GM23338 (cell line): ENCODE measurements around the gene POLA2. TPM values are rescaled to one million over a fixed set of nuclear protein-coding genes. Genes with fewer than 3 reads are reported as not detected.

Source experiments
- ATAC-seq: fragments of 200-7000 bp; cut with Tn5 transposase; 3 replicates; pipeline ENCODE4 v1.9.1; 2020
- DNase-seq: peaks from one replicate; pipeline ENCODE4 v3.0.0-alpha.2; 2015; ENCODE audit warnings: low spot score
- H2AFZ ChIP-seq: fragments of 200-600 bp; sonication (generic); 2 replicates; pipeline ENCODE4 v1.8.0; 2016; ENCODE audit warnings: antibody characterized with exemption, mild to moderate bottlenecking, moderate library complexity
- H3F3A ChIP-seq: fragments of 200-600 bp; sonication (generic); replicated peaks from 2 replicates; pipeline ENCODE4 v1.8.0; 2017; ENCODE audit warnings: antibody characterized with exemption, mixed run types, low read depth
- H3K27ac ChIP-seq: fragments of 200-600 bp; sonication (generic); 2 replicates; pipeline ENCODE4 v1.6.1; 2016; ENCODE audit warnings: low read depth
- H3K27me3 ChIP-seq: fragments of 200-600 bp; sonication (generic); 2 replicates; pipeline ENCODE4 v1.8.0; 2016; ENCODE audit warnings: mild to moderate bottlenecking, mixed run types, moderate library complexity; ENCODE audit not compliant: insufficient read depth
- H3K36me3 ChIP-seq: fragments of 200-600 bp; sonication (generic); 2 replicates; pipeline ENCODE4 v1.8.0; 2016; ENCODE audit warnings: mild to moderate bottlenecking; ENCODE audit not compliant: insufficient read depth
- H3K4me1 ChIP-seq: fragments of 200-600 bp; sonication (generic); 2 replicates; pipeline ENCODE4 v1.8.0; 2016; ENCODE audit warnings: mild to moderate bottlenecking, moderate library complexity; ENCODE audit not compliant: insufficient read depth
- H3K4me2 ChIP-seq: fragments of 200-600 bp; sonication (generic); 2 replicates; pipeline ENCODE4 v1.7.1; 2017; ENCODE audit warnings: mixed run types
- H3K4me3 ChIP-seq: fragments of 200-600 bp; sonication (generic); 2 replicates; pipeline ENCODE4 v1.6.1; 2016; ENCODE audit warnings: mixed run types
- H3K79me2 ChIP-seq: fragments of 200-600 bp; sonication (generic); replicated peaks from 2 replicates; pipeline ENCODE4 v1.8.0; 2017; ENCODE audit warnings: mild to moderate bottlenecking; ENCODE audit not compliant: insufficient read depth
- H3K9me2 ChIP-seq: fragments of 200-600 bp; sonication (generic); 2 replicates; pipeline ENCODE4 v1.8.0; 2017; ENCODE audit not compliant: insufficient read depth
- H4K20me1 ChIP-seq: fragments of 200-600 bp; sonication (generic); replicated peaks from 2 replicates; pipeline ENCODE4 v1.8.0; 2017; ENCODE audit warnings: mild to moderate bottlenecking; ENCODE audit not compliant: insufficient read depth
- H3K27ac Mint-ChIP-seq: 2 replicates; pipeline ENCODE4 v1.8.0; 2020; ENCODE audit warnings: inconsistent platforms, mild to moderate bottlenecking, moderate library complexity, mixed read lengths
- H3K27me3 Mint-ChIP-seq: 3 replicates; pipeline ENCODE4 v1.8.0; 2022; ENCODE audit warnings: low read depth, mild to moderate bottlenecking, moderate library complexity, mixed read lengths, inconsistent platforms; ENCODE audit not compliant: insufficient read depth, poor library complexity
- H3K36me3 Mint-ChIP-seq: 3 replicates; pipeline ENCODE4 v1.8.0; 2021; ENCODE audit warnings: low read depth, mild to moderate bottlenecking, inconsistent platforms, moderate library complexity, mixed read lengths
- H3K4me1 Mint-ChIP-seq: 3 replicates; pipeline ENCODE4 v1.8.0; 2020; ENCODE audit warnings: mild to moderate bottlenecking, inconsistent platforms, mixed read lengths
- H3K4me3 Mint-ChIP-seq: 3 replicates; pipeline ENCODE4 v1.8.0; 2021; ENCODE audit warnings: moderate library complexity, mild to moderate bottlenecking, inconsistent platforms, mixed read lengths
- H3K9me3 Mint-ChIP-seq: 3 replicates; pipeline ENCODE4 v1.8.0; 2020; ENCODE audit warnings: moderate library complexity, mild to moderate bottlenecking, inconsistent platforms, mixed read lengths
- CREB1 ChIP-seq: fragments of 250-450 bp; sonication (Bioruptor Pico); IDR thresholded peaks from 2 replicates; pipeline ENCODE4 v1.5.0; 2020; ENCODE audit warnings: low read depth, mild to moderate bottlenecking, moderate library complexity
- CTCF ChIP-seq, 2 experiments: fragments of 200-600 bp in 1 of 2; sonication (generic) in 1 of 2; conservative IDR thresholded peaks; 2 replicates each; pipeline versions ENCODE4 v1.5.1 to v1.6.1; 2016 to 2017; ENCODE audit warnings: antibody characterized with exemption in 2 of 2, low read depth in 2 of 2, mild to moderate bottlenecking in 2 of 2, moderate library complexity in 1 of 2
- ETS1 ChIP-seq: IDR thresholded peaks from 2 replicates; pipeline ENCODE4 v1.6.1; 2016; ENCODE audit warnings: antibody characterized with exemption
- EZH2 ChIP-seq: fragments of 200-600 bp; sonication (generic); IDR thresholded peaks from one replicate; pipeline ENCODE4 v1.8.0; 2017; ENCODE audit warnings: antibody characterized with exemption, mild to moderate bottlenecking, low read depth; ENCODE audit not compliant: unreplicated experiment
- EZH2phosphoT487 ChIP-seq: fragments of 200-600 bp; sonication (generic); IDR thresholded peaks from one replicate; pipeline ENCODE4 v1.8.1; 2018; ENCODE audit warnings: antibody characterized with exemption; ENCODE audit not compliant: unreplicated experiment
- JUNB ChIP-seq: IDR thresholded peaks from one replicate; pipeline ENCODE4 v1.6.1; 2016; ENCODE audit warnings: antibody characterized with exemption; ENCODE audit not compliant: unreplicated experiment
- NANOG ChIP-seq: IDR thresholded peaks from 2 replicates; pipeline ENCODE4 v1.6.1; 2016; ENCODE audit warnings: antibody characterized with exemption, borderline replicate concordance
- POLR2AphosphoS5 ChIP-seq: IDR thresholded peaks from 2 replicates; pipeline ENCODE4 v1.6.1; 2016; ENCODE audit warnings: antibody characterized with exemption, low read depth
- REST ChIP-seq: IDR thresholded peaks from one replicate; pipeline ENCODE4 v1.6.1; 2018; ENCODE audit warnings: antibody characterized with exemption; ENCODE audit not compliant: unreplicated experiment
- STAT1 ChIP-seq: IDR thresholded peaks from one replicate; pipeline ENCODE4 v1.6.1; 2016; ENCODE audit warnings: antibody characterized with exemption; ENCODE audit not compliant: unreplicated experiment
- ZNF114 ChIP-seq: fragments of 250-450 bp; sonication (Bioruptor Pico); IDR thresholded peaks from 2 replicates; pipeline ENCODE4 v1.5.0; 2020; ENCODE audit warnings: mild to moderate bottlenecking, moderate library complexity
- ZNF331 ChIP-seq: fragments of 250-450 bp; sonication (Bioruptor Pico); IDR thresholded peaks from 2 replicates; pipeline ENCODE4 v1.5.0; 2020; ENCODE audit warnings: low read depth, mild to moderate bottlenecking, moderate library complexity
- ZNF462 ChIP-seq: fragments of 250-450 bp; sonication (Bioruptor Pico); IDR thresholded peaks from 2 replicates; pipeline ENCODE4 v1.5.0; 2020; ENCODE audit warnings: mild to moderate bottlenecking, moderate library complexity
- polyA plus RNA-seq: library from polyadenylated mRNA; unstranded; fragments of >200 nt; fragmentation: Nextera tagmentation; extraction: Ambion mirVana; gene quantifications from 2 replicates; pipeline ENCODE4 v1.2.1, GENCODE V29; 2016
- total RNA-seq: library from RNA; depleted of rRNA; stranded (reverse); fragments of >200 nt; shearing (Covaris generic); gene quantifications from 2 replicates; pipeline ENCODE4 v1.2.3, GENCODE V29; 2014

Gene POLA2
- total and polyA plus RNA-seq, 2 experiments from 2014 or later = 22.5 to 30.4 TPM

- Mint-ChIP-seq H3K27me3 (peaks cover 2% of the 10 kb centered on the region), H3K36me3 (peaks cover 81% of the 10 kb centered on the region), H3K9me3 (no peaks in the 10 kb centered on the region), H3K27ac (no peak overlapping the region), H3K4me3 (no peak overlapping the region), H3K4me1 (peaks cover 9% of the 10 kb centered on the region; the same call in 2 of the 3 replicates)
- Histone ChIP-seq H3K79me2 (no peaks in the 10 kb centered on the region), H3K36me3 (peaks cover 41% of the 10 kb centered on the region), H3K4me3 (no peak overlapping the region), H3K27ac (no peak overlapping the region), H3K4me1 (no peaks in the 10 kb centered on the region), H2AFZ (no peak overlapping the region), H3K27me3 (no peaks in the 10 kb centered on the region), H3K9me2 (no peaks in the 10 kb centered on the region), H3F3A (peaks cover 24% of the 10 kb centered on the region; the same call in 1 of the 2 replicates), H3K4me2 (no peak overlapping the region), H4K20me1 (peaks cover 7% of the 10 kb centered on the region; the same call in 1 of the 2 replicates)
- ATAC-seq = no peak
- no peak for DNase-seq
- TF ChIP-seq REST (no peak), ETS1 (no peak), EZH2 (no peak), ZNF462 (CRISPR knock-in tag) (no peak), CREB1 (no peak), CTCF (conservative IDR thresholded peaks at IDR 0.05; ENCODE audit: low read depth in 2 of 2) (no peak), ZNF114 (CRISPR knock-in tag) (no peak), POLR2AphosphoS5 (no peak), JUNB (no peak), EZH2phosphoT487 (no peak), NANOG (no peak), STAT1 (no peak), ZNF331 (no peak)
Measured at GRCh38 chr11:65287601-65288000, 25.8 kb downstream of the POLA2 start.
